NCI-H1930 (cell line): ENCODE data around the gene ERC2.
"Not testable (repeated sequence)": the region's sequence is repeated elsewhere in the genome, so short reads cannot be mapped to it uniquely, and the experiment has no call there.

Source experiments
- DNase-seq, 2 experiments: peaks; one replicate each; lab custom pipeline; 2025; lab: John Stamatoyannopoulos, UW

The ERC2 gene

DNA sequence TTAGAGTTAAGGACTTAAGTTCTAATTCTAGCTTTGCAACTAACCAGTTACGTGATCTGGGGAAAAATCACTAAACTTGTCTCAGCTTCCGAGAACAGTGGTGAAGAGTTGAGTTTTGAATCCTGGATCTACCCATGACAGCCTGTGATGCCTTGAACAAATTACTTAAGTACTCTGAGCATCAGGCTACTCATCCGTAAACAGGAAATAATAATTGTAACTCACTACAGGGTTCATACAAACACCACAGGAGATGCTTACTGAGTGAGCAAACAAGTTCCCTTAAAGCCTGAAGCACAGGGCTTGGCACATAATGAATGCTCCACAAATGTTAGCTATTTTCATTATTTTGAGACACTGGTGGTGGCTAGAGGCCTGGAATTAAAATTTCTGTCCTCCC, 158.8 kb downstream of the ERC2 start:
- DNase-seq: no peak

DNA sequence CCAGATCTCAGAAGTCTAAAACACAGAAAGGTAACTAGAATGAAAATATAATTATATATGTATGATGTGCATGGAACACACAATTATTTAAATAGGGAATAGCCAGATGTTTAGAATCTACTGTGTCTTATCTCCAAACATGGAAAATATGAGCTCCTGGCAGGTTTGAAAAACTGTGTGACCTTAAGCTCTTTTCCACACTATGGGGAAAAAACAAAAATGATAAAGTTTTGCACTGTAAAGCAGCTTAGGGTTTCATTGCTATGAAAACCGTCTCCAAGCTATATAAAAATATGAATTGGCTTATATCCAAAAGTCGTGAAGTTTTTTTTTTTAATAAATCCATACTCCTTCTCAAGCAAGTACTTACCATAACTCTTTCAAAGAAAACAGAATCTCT, 159.8 kb downstream of the ERC2 start:
- DNase-seq: no peak

DNA sequence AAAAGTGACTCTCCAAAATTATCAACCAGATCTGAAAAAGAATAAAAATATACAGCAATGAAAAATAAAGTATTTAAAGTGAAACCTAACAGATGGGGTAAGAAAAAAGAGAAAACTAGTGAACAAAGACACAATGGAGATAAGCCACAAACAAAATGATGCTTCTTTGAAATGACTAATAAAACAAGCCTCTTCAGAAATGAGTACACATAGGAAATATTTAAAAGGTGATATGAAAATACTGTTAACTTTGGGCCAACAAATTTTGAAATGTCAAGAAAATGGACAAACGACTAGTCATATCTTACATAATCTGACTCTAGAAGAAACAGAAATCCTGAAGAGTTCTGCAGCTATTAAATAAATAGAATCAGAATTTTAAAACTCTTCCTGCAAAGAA, 164.2 kb downstream of the ERC2 start:
- DNase-seq: no peak

GRCh38 chr3:56303487-56303886, 164.8 kb downstream of the ERC2 start:
- DNase-seq: no peak

- DNase-seq: no peak
These were observed 165.8 kb downstream of the ERC2 start for GRCh38 chr3:56302417-56302816.

GRCh38 chr3:56297281-56297840, 170.9 kb downstream of the ERC2 start:
- no peak for DNase-seq

- no peak for DNase-seq
These were observed 171.9 kb downstream of the ERC2 start for GRCh38 chr3:56296361-56296760.

DNA sequence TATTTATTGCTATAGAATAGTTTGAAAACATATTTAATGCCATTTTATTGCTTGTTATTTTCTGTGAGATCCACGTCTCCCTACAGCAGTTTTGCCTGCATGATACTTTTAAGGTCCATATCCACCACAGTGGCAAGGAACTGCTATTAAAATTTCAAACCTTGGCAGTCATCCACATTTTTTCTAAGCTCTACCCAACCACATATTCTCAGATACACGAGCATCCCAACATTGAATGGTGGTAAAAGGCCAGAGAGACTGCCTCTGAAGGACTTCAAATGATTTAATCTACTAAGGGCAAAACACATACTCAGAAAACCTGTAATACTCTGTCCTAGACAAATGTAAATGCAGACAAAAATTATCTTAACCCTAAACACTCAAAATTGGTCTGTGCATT, 173.1 kb downstream of the ERC2 start:
- no peak for DNase-seq

- no peak for DNase-seq
These were observed 174.0 kb downstream of the ERC2 start for GRCh38 chr3:56294286-56294685.

- no peak for DNase-seq
These were observed 176.3 kb downstream of the ERC2 start for GRCh38 chr3:56291953-56292352.

GRCh38 chr3:56291244-56291680, 177.0 kb downstream of the ERC2 start:
- DNase-seq: no peak

GRCh38 chr3:56290374-56290773, 177.9 kb downstream of the ERC2 start:
- DNase-seq: no peak

DNA sequence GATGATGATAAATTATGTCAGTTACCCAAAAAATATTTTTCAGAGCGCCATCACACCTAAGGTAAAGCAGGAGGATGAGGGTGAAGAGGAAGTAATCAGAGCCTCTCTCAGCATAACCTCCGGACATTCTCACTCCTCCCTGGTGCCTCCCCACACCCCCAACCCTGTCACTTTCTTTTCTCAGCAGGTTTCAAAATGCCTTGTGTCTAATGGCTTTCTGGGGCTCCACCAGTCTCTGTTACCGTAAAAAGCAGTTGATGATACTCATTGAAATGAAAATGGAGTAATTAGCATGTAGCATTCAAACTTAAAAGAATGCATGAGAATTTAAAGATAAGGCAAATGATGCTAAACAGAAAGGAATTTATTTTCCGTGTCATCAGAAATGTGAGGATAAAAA, 180.0 kb downstream of the ERC2 start:
- no peak for DNase-seq

DNA sequence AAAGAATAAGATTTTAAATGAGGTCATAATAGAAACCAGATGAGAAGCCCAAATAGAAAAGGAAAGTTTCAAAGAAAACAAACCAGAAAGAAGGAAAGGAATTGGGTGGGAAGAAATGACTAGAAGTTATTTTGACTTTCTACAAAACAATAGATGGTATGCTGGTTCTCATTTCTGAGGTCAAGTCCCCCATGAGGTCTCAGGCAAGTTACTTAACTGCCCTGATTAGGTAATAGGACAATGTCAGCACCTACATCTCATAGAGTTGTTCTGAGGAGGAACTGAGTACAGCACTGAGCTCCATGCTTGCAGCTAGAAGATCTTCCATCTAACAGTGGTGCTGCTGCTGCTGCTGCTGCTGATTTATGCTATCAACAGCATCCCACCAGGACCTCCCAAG, 185.9 kb downstream of the ERC2 start:
- no peak for DNase-seq

GRCh38 chr3:56277236-56277635, 191.0 kb downstream of the ERC2 start:
- DNase-seq: no peak

DNA sequence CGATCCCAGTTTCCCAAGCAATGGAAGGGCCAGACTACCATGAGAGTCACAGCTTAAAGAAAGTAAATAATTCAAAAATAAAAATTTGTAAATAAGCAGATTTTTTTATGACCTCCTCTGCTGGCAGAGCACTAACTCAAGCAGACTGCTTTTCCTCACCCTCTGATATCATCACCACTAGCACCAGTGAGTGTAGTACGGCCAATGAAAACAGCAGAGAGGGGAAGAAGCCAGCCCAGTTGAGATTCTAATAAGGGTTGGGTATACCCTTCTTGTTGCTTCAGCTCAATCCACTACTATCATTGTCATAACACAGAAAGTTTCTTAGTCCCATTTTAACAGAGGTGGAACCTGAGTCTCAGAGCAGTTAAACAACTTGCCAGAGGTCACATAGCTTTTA, 193.1 kb downstream of the ERC2 start:
- no peak for DNase-seq

DNA sequence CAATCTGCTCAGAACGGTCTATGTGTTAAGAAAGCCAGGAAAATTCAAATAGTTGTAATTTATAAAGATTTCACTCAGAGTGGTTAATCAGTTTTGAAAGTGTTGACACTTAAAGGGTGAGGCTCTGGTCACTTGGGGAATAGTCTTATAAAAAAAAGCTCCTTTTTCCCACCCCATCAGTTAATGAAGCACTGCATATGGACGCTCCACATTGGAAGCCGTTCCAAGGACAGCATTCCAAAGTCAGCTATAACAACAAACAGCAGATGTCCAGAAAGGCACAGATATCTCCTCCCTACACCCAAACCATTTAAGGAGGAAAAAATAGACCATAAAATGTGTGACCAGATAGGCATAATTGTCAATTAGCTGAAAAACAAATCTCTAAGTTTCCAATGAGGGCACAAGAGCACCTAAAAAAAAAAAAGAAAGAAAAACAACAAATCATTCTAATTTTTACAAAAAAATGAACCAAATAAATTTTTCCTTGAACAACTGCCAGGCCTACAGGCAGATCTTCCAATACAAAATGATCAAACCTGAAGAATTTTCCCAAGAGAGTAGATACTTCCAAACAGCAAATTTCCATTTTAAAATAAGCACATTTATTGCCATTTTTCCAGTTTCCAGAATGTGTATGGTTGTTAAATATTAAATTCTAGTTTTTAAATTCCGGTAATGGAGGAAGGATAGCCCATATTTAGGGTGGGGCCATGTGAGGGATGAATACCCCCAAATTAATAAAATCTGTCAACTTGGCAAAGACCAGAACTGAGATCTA, 198.3 kb downstream of the ERC2 start:
- DNase-seq: no peak

GRCh38 chr3:56268616-56269383, 199.5 kb downstream of the ERC2 start:
- DNase-seq: no peak

- DNase-seq: not testable (repeated sequence)
These were observed 206.4 kb downstream of the ERC2 start for GRCh38 chr3:56261852-56262251.

GRCh38 chr3:56260262-56260661, 208.0 kb downstream of the ERC2 start:
- no peak for DNase-seq

DNA sequence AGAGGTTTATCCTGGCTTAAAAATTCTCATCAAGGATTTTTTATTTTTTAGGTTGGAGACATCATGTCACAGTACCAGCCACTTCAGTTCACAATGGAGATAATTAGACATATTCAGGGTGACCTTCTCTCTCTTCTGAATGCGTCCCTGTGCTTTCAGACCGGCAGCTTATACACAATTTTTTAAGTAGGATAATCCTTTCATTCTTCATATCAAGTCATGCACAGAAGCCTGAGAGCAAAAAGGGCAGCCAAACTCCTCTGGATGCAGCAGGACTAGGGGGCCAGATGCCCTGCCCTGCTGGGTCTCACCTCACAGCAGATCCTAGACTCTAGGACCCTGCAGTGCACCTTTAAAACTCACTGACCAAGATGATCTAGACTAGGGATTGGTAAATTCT, 210.4 kb downstream of the ERC2 start:
- DNase-seq: no peak

DNA sequence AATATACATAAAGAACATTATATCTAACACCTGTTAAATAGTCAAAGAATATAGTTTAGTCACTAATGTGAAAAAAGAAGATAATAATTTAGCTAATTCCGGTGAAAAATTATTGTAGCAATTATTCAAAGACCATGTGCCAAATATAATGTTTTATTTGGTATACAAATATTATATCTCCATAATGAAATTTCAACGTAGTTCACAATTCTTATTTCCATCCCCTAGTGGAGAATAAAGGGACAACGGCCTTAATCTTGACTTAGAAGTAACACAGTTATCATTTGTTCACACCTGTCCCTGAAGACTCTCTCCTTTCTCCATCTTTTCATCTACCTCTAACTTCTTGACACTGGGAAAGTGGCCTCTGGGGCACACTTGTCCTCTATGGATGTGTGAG, 213.4 kb downstream of the ERC2 start:
- DNase-seq: no peak
